Measurements from ENCODE around the gene UPP2.

UPP2 gene

GRCh38 chr2:158101384-158101926 is at the start of gene UPP2:
TSS of gene UPP2 (plus strand) at chr2:158101876. CDS start at chr2:158102064, 188 bp downstream.
- no peak for DNase-seq (ENCODE audit: low read depth in 3 of 3)

GRCh38 chr2:158052761-158053160 is 48.9 kb upstream of the UPP2 start:
- no peak for DNase-seq (ENCODE audit: low read depth in 3 of 3)

- no peak for DNase-seq (ENCODE audit: low read depth in 3 of 3)
Observed at GRCh38 chr2:158056875-158057274, 44.8 kb upstream of the UPP2 start.

GRCh38 chr2:158060160-158060834 is 41.4 kb upstream of the UPP2 start:
- DNase-seq (ENCODE audit: low read depth in 3 of 3): no peak

- no peak for DNase-seq (ENCODE audit: low read depth in 3 of 3)
Observed at GRCh38 chr2:158060835-158061435, 40.7 kb upstream of the UPP2 start.

- DNase-seq (ENCODE audit: low read depth in 3 of 3): no peak
Observed at GRCh38 chr2:158061763-158062162, 39.9 kb upstream of the UPP2 start.

- DNase-seq (ENCODE audit: low read depth in 3 of 3): no peak
Observed at GRCh38 chr2:158066046-158066713, 35.5 kb upstream of the UPP2 start.

GRCh38 chr2:158071018-158071417 is 30.7 kb upstream of the UPP2 start:
- DNase-seq (ENCODE audit: low read depth in 3 of 3): no peak

GRCh38 chr2:158072361-158072760 is 29.3 kb upstream of the UPP2 start:
- DNase-seq (ENCODE audit: low read depth in 3 of 3): no peak

- no peak for DNase-seq (ENCODE audit: low read depth in 3 of 3)
Observed at GRCh38 chr2:158079672-158080071, 22.0 kb upstream of the UPP2 start.

- DNase-seq (ENCODE audit: low read depth in 3 of 3): no peak
Observed at GRCh38 chr2:158088093-158088492, 13.6 kb upstream of the UPP2 start.

GRCh38 chr2:158089322-158089721 is 12.4 kb upstream of the UPP2 start:
- DNase-seq (ENCODE audit: low read depth in 3 of 3): no peak

- no peak for DNase-seq (ENCODE audit: low read depth in 3 of 3)
Observed at GRCh38 chr2:158091647-158092046, 10.0 kb upstream of the UPP2 start.

- no peak for DNase-seq (ENCODE audit: low read depth in 3 of 3)
Observed at GRCh38 chr2:158094487-158095092, 7.1 kb upstream of the UPP2 start.

GRCh38 chr2:158095269-158095668 is 6.4 kb upstream of the UPP2 start:
- DNase-seq (ENCODE audit: low read depth in 3 of 3): no peak

- DNase-seq (ENCODE audit: low read depth in 3 of 3): no peak
Observed at GRCh38 chr2:158095912-158096311, 5.8 kb upstream of the UPP2 start.

GRCh38 chr2:158097481-158097880 is 4.2 kb upstream of the UPP2 start:
- no peak for DNase-seq (ENCODE audit: low read depth in 3 of 3)

GRCh38 chr2:158098178-158098577 is 3.5 kb upstream of the UPP2 start:
- no peak for DNase-seq (ENCODE audit: low read depth in 3 of 3)

- no peak for DNase-seq (ENCODE audit: low read depth in 3 of 3)
Observed at GRCh38 chr2:158099716-158100115, 2.0 kb upstream of the UPP2 start.

GRCh38 chr2:158100411-158100810 is 1.3 kb upstream of the UPP2 start:
- no peak for DNase-seq (ENCODE audit: low read depth in 3 of 3)

GRCh38 chr2:158102446-158102845 is 770 bp downstream of the UPP2 start:
- no peak for DNase-seq (ENCODE audit: low read depth in 3 of 3)

GRCh38 chr2:158103411-158104012 is 1.8 kb downstream of the UPP2 start:
- DNase-seq (ENCODE audit: low read depth in 3 of 3): no peak
